Measurements from ENCODE around the gene PLTP.
"Not testable (repeated sequence)": the region's sequence is repeated elsewhere in the genome, so short reads cannot be mapped to it uniquely, and the experiment has no call there.

Gene PLTP

DNA sequence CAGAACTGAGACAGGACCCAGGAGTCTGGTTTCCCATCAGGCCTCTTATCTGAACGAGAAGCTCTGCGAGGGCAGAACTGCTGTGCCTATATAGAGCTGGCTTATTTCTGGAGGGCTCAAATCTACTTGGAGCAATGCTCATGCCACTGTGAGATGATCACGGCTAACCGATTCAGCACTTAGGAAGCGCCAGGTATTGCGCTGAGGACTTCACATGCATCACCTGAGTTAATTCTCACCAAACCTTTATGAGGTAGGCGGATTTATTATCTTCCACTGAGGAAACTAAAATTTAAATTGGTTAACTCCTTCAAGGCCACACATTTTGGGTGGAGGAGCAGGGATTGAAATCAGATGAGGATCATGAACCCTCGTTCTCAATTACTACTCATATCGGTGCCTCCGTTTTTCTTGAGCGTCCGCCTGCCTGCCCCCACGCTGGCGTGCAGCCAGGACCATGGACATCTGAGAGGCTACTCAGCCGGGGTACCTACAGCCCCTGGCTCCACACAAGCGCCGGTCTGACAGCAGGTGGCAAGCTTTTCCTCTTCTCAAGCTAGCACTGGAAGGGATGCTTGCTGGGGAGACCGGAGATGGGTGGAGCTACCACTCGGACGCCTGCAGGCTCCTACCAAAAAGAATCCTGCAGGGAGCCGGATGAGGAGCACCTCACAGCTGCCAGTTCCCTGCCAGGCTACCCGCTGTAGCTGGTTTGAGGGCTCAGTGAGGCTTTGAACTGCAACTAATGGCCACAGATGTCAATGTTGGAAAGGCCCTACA is 21.5 kb upstream of the PLTP start:
- peak; percentile 62 for DNase-seq
- in situ Hi-C loops (cut with HindIII; ENCODE audit: low pct_ligation_motif_present, low sequenced_read_pairs), result no loop called here
- Histone ChIP-seq H3K36me3 (replicated peaks) (peaks cover 5% of the 10 kb centered on the region), H3K27me3 (replicated peaks) (no peaks in the 10 kb centered on the region), H3K27ac (peak overlapping the region; percentile 97), H3K4me3 (ENCODE audit: low read depth, low read length) (peak overlapping the region; percentile 97)
- TF ChIP-seq, protein P1, sequence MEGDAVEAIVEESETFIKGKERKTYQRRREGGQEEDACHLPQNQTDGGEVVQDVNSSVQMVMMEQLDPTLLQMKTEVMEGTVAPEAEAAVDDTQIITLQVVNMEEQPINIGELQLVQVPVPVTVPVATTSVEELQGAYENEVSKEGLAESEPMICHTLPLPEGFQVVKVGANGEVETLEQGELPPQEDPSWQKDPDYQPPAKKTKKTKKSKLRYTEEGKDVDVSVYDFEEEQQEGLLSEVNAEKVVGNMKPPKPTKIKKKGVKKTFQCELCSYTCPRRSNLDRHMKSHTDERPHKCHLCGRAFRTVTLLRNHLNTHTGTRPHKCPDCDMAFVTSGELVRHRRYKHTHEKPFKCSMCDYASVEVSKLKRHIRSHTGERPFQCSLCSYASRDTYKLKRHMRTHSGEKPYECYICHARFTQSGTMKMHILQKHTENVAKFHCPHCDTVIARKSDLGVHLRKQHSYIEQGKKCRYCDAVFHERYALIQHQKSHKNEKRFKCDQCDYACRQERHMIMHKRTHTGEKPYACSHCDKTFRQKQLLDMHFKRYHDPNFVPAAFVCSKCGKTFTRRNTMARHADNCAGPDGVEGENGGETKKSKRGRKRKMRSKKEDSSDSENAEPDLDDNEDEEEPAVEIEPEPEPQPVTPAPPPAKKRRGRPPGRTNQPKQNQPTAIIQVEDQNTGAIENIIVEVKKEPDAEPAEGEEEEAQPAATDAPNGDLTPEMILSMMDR (IDR thresholded peaks at IDR 0.05; ENCODE audit: low read depth, low read length, missing control alignments), result peak; percentile 60

DNA sequence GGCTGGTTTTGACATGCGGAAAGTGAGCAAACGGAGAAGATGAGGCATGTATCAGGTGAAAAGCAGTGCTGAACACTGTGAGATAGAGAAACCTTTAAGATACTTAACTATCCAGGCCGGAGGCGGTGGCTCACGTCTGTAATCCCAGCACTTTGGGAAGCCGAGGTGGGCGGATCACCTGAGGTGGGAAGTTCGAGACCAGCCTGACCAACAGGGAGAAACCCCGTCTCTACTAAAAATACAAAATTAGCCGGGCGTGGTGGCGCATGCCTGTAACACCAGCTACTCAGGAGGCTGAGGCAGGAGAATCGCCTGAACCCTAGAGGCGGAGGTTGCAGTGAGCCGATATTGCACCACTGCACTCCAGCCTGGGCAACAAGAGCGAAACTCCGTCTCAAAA is 19.7 kb upstream of the PLTP start:
- H3K4me3 ChIP-seq (ENCODE audit: low read depth, low read length); in situ Hi-C loops (cut with HindIII; ENCODE audit: low pct_ligation_motif_present, low sequenced_read_pairs); H3K36me3 ChIP-seq (replicated peaks); DNase-seq; H3K27me3 ChIP-seq (replicated peaks); H3K27ac ChIP-seq: not testable (repeated sequence)

DNA sequence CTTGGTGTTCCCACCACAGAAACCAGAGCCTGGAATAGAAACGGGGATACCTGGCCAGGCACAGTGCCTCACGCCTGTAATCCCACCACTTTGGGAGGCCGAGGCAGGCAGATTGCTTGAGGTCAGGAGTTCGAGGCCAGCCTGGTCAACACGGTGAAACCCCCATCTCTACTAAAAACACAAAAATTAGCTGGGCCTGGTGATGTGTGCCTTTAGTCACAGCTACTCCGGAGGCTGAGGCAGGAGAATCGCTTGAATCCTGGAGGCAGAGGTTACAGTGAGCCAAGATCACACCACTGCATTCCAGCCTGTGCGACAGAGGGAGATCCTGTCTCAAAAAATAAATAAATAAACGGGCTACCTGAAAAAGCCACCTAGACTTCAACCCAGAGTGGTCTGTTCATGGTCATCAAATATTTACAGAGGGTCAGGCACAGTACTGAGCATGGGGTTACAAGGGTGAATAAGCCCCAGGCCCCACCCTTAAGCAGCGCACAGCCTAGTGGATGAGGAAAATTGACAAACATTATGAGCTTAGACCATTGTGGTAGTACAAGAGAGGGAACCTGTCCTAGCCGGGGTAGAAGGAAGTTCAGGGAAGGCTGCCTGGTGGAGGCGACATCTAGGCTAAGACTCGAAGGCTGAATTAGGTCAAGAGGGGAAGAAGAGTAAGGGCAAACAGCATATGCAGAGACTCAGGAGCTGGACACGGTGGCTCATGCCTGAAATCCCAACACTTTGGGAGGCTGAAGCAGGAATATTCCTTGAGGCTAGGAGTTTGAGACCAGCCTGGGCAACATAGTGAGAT is 15.3 kb upstream of the PLTP start:
- DNase-seq, result no peak
- in situ Hi-C loops (cut with HindIII; ENCODE audit: low pct_ligation_motif_present, low sequenced_read_pairs), result no loop called here
- TF ChIP-seq, protein P1 (IDR thresholded peaks at IDR 0.05; ENCODE audit: low read depth, low read length, missing control alignments), result no peak
- no peaks in the 10 kb centered on the region for H3K36me3 ChIP-seq (replicated peaks)
- no peaks in the 10 kb centered on the region for H3K27me3 ChIP-seq (replicated peaks)
- H3K4me3 ChIP-seq (ENCODE audit: low read depth, low read length), result no peak overlapping the region
- H3K27ac ChIP-seq, result no peak overlapping the region

DNA sequence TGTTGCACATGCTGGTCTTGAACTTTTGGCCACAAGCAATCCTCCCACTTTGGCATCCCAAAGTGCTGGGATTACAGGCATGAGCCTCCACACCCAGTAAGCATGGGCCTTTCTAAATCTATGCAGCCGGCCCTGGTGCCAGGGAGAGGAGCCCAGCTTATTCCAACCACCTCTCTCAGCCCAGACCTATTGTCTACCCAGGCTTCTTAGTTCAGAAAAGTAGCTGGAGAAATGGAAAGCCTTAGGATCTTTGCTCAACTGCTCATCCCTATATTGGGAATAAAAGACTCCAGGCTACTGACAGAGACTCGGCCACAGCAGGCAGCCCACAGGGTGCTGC is 14.7 kb upstream of the PLTP start:
- H3K27me3 ChIP-seq (replicated peaks), result no peaks in the 10 kb centered on the region
- no peak for DNase-seq
- H3K27ac ChIP-seq, result no peak overlapping the region
- H3K36me3 ChIP-seq (replicated peaks), result no peaks in the 10 kb centered on the region
- H3K4me3 ChIP-seq (ENCODE audit: low read depth, low read length), result no peak overlapping the region
- TF ChIP-seq, protein P1 (IDR thresholded peaks at IDR 0.05; ENCODE audit: low read depth, low read length, missing control alignments), result no peak
- in situ Hi-C loops (cut with HindIII; ENCODE audit: low pct_ligation_motif_present, low sequenced_read_pairs), result no loop called here

DNA sequence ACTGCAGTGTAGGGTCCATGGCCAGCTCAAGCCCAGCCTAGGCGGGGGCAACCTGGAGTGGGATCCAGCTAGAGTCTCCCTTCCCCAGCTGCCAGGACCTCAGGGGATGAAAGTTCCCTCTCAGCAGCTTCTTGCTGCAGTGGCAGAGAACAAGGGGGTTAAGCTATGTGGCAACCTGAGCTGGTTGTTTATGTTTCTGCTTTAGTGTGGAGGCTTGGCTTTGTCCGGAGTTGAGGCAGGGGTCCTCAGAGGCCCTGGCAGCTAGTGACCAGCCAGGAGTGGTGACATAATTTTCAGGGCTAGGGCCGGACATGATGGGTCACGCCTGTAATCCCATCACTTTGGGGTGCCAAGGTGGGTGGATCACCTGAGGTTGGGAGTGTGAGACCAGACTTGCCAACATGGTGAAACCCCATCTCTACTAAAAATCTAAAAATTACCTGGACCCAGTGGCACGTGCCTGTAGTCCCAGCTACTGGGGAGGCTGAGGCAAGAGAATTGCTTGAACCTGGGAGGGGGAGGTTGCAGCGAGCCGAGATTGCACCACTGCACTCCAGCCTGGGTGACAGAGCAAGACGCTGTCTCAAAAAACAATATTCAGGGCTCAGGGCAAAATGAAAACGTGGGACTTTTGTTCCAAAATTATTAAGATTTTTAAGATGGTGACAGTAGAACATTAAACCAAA is 14.0 kb upstream of the PLTP start:
- no peaks in the 10 kb centered on the region for H3K27me3 ChIP-seq (replicated peaks)
- DNase-seq, result no peak
- in situ Hi-C loops (cut with HindIII; ENCODE audit: low pct_ligation_motif_present, low sequenced_read_pairs), result no loop called here
- no peak overlapping the region for H3K4me3 ChIP-seq (ENCODE audit: low read depth, low read length)
- H3K36me3 ChIP-seq (replicated peaks), result no peaks in the 10 kb centered on the region
- TF ChIP-seq, protein P1 (IDR thresholded peaks at IDR 0.05; ENCODE audit: low read depth, low read length, missing control alignments), result no peak
- no peak overlapping the region for H3K27ac ChIP-seq

Measured in brain microvascular endothelial cell (primary cell).